ENCODE results near the gene FBXO30. TPM values are rescaled to one million over a fixed set of nuclear protein-coding genes. Genes with fewer than 3 reads are reported as not detected.

Gene FBXO30
- total RNA-seq, 2 donors from 2014 or later, result 3.6 to 4.8 TPM

DNA sequence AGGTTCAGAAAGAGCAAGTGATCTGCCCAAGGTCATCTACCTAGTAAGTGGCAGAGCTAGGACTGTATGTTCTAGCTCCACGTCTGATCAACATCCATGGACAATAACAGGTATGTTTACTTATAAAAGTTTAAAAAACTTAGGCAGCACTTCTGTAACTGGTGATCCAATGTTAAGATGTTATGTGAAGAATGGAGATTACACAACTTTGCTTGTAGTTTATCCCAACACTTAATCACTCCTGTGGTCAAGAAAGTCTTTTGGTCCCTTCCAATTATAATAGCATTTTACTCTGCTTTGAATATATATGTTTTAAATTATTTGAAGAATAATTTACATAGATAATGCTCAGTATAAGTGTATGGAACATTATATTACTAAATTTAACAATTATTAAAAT, 4.8 kb downstream of the FBXO30 start:
- Mint-ChIP-seq H3K4me3 (no peak overlapping the region), H3K27me3 (no peaks in the 10 kb centered on the region), H3K36me3 (ENCODE audit: low read depth) (peaks cover 21% of the 10 kb centered on the region), H3K27ac (no peak overlapping the region), H3K4me1 (peaks cover 10% of the 10 kb centered on the region), H3K9me3 (no peaks in the 10 kb centered on the region)
- ATAC-seq (replicated peaks), result no peak

DNA sequence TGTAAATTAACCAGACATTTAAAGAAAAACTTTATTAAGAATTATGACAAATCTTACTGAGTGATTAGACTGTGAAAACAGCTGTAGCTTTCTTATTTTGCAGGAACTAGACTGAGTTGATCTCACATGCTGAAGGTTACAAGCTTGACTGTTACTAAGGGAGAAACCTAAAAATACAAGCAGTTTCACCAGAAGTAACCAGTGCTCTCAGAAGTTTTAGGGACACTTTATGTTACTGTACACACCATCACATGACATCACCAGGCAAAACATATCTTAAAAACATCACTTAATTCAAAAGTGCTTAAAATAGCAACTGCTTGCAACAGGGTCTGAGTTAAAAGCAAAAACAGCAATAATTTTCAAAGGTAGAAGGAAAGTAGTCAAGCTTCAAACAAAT, 5.4 kb downstream of the FBXO30 start:
- no peak for ATAC-seq (replicated peaks)
- H3K9me3 Mint-ChIP-seq, result no peaks in the 10 kb centered on the region
- H3K27ac Mint-ChIP-seq, result no peak overlapping the region
- no peak overlapping the region for H3K4me3 Mint-ChIP-seq
- H3K4me1 Mint-ChIP-seq, result peaks cover 10% of the 10 kb centered on the region
- H3K36me3 Mint-ChIP-seq (ENCODE audit: low read depth), result peaks cover 27% of the 10 kb centered on the region
- no peaks in the 10 kb centered on the region for H3K27me3 Mint-ChIP-seq

DNA sequence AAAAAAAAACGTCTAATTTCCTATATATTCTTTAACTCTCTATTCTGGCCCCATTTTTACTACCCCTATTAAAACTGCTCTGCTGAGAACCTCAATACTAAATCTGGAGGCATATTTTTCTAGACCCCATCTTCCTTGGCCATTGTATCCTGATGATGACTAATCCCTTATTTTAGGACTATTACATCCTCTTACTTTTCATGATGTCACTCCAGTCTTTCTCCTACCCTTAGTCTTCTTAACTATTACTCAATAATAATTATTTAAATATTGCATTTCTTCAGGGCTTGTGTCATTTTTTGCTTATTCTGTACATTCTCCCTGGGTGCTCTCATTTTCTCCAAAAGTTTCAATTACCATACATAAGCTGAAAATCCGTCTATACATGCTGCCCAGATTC, 6.4 kb downstream of the FBXO30 start:
- no peak overlapping the region for H3K4me3 Mint-ChIP-seq
- H3K4me1 Mint-ChIP-seq, result peaks cover 10% of the 10 kb centered on the region
- H3K9me3 Mint-ChIP-seq, result no peaks in the 10 kb centered on the region
- H3K27me3 Mint-ChIP-seq, result no peaks in the 10 kb centered on the region
- no peak overlapping the region for H3K27ac Mint-ChIP-seq
- no peak for ATAC-seq (replicated peaks)
- peaks cover 35% of the 10 kb centered on the region for H3K36me3 Mint-ChIP-seq (ENCODE audit: low read depth)

DNA sequence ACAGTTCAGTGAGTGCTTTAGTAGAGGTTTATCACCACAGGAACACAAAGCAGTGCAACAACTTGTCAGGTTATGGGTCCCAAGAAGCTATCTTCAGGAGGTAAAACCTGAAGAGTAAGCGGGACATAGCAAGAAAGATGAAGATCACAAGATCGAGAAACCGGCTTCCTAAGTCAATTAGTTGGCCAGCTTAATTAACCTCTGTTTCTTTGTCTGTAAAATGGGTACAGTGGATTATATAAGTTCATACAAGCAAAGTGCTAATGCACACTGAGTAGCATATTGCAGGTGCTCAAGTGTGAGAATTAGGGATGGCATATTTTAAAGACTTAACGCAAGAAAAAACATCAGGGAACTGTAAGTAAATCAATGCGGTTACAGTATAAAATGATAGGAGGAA, 12.5 kb downstream of the FBXO30 start:
- no peaks in the 10 kb centered on the region for H3K9me3 Mint-ChIP-seq
- H3K27ac Mint-ChIP-seq, result no peak overlapping the region
- no peak overlapping the region for H3K4me3 Mint-ChIP-seq
- H3K27me3 Mint-ChIP-seq, result no peaks in the 10 kb centered on the region
- peaks cover 74% of the 10 kb centered on the region for H3K36me3 Mint-ChIP-seq (ENCODE audit: low read depth)
- peaks cover 5% of the 10 kb centered on the region for H3K4me1 Mint-ChIP-seq
- ATAC-seq (replicated peaks), result no peak

DNA sequence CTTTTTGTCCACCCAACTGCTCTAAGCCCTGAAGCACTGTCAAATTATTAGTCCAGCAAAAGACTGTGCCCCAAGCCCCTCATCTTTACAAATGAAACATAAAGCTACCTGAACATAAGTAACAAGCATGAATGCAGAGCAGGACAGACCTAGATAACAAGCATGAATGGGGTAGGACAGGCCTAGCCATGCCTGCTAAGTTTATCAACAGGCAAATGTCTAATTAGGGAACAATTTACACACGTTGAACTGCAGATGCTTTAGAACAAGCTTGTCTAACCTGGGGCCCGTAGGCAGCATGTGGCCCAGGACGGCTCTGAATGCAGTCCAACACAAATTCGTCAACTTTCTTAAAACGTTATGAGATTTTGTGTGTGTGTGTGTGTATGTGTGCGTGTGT, 13.6 kb downstream of the FBXO30 start:
- Mint-ChIP-seq H3K27me3 (no peaks in the 10 kb centered on the region), H3K36me3 (ENCODE audit: low read depth) (peaks cover 71% of the 10 kb centered on the region), H3K9me3 (no peaks in the 10 kb centered on the region), H3K27ac (no peak overlapping the region), H3K4me1 (peaks cover 5% of the 10 kb centered on the region), H3K4me3 (no peak overlapping the region)
- no peak for ATAC-seq (replicated peaks)

DNA sequence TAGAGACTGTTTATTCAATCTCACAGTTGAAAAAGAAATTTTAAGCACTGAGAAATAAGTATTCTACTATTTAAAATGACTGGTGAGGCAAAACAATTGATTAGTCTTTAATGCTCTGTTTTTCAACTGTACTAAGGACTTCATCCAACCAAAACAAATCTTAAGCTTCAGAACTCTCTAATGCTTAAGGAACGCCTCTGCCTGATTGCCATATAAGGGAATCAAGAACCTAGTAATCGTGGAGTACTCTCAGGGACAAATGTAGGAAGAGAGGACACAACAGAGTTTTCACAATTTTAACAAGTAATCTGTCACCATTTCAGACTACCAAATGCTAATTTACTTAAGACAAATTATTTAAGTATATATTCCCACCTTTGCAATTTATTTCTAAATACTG, 16.1 kb downstream of the FBXO30 start:
- Mint-ChIP-seq H3K27me3 (no peaks in the 10 kb centered on the region), H3K27ac (no peak overlapping the region), H3K9me3 (no peaks in the 10 kb centered on the region), H3K4me1 (no peaks in the 10 kb centered on the region), H3K36me3 (ENCODE audit: low read depth) (peaks cover 46% of the 10 kb centered on the region), H3K4me3 (no peak overlapping the region)
- no peak for ATAC-seq (replicated peaks)

DNA sequence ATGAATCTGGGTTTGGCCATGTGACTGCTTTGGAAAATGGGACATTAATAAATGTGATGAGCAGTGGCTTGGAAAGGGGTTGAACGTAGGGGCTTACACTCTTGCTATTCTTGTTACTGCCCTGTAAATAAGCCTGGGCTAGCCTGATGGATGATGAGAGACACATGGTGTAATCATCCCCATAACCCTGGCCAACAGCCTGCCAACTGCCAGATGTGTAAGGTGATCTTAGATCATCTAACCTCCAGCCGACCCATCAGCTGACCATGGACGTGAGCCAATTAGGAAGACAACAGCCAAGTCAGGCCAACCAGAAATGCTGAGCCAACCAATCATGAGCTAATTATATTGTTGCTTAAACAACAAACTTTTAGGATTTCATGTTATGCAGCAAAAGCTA, 25.2 kb downstream of the FBXO30 start:
- Mint-ChIP-seq H3K36me3 (ENCODE audit: low read depth) (peaks cover 13% of the 10 kb centered on the region), H3K9me3 (peaks cover 4% of the 10 kb centered on the region), H3K27ac (no peak overlapping the region), H3K4me3 (no peak overlapping the region), H3K4me1 (no peaks in the 10 kb centered on the region), H3K27me3 (no peaks in the 10 kb centered on the region)
- ATAC-seq (replicated peaks), result no peak

DNA sequence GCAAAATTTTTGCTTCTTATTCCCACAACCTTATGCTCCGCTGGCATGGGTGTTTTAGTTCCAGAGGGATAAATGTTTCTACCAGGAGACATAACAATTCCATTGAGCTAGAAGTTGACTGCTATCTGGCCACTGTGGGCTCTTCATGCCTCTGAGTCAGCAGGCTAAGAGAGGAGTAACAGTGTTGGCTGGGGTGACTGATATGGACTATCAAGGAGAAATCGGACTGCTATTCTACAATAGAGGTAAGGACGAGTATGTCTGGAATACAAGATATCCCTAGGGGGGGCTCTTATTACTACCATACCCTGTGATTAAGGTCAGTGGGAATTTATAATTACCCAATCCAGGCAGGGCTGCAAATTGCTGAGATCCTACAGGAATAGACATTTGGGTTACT, 26.9 kb downstream of the FBXO30 start:
- Mint-ChIP-seq H3K27ac (no peak overlapping the region), H3K9me3 (peaks cover 8% of the 10 kb centered on the region), H3K36me3 (ENCODE audit: low read depth) (peaks cover 7% of the 10 kb centered on the region), H3K4me1 (no peaks in the 10 kb centered on the region), H3K27me3 (no peaks in the 10 kb centered on the region), H3K4me3 (no peak overlapping the region)
- no peak for ATAC-seq (replicated peaks)

DNA sequence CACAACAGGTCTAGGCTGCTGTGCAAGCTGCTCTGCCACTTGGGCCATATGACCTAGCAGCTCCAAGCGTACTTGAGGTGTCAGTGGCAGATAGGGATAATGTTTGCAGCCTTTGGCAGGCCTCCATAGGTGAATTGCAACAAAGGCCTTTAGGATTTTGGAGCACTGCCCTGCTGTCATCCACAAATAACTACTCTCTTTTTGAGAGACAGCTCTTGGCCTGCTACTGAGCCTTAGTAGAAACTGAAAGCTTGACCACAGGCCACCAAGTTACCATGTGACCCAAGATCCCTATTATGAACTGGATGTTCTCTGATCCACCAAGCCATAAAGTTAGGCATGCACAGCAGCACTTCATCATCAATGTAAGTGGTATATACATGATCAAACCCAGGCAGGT, 29.9 kb downstream of the FBXO30 start:
- H3K36me3 Mint-ChIP-seq (ENCODE audit: low read depth), result no peaks in the 10 kb centered on the region
- H3K27ac Mint-ChIP-seq, result no peak overlapping the region
- ATAC-seq (replicated peaks), result no peak
- H3K4me3 Mint-ChIP-seq, result no peak overlapping the region
- no peaks in the 10 kb centered on the region for H3K4me1 Mint-ChIP-seq
- no peaks in the 10 kb centered on the region for H3K27me3 Mint-ChIP-seq
- H3K9me3 Mint-ChIP-seq, result peaks cover 7% of the 10 kb centered on the region

DNA sequence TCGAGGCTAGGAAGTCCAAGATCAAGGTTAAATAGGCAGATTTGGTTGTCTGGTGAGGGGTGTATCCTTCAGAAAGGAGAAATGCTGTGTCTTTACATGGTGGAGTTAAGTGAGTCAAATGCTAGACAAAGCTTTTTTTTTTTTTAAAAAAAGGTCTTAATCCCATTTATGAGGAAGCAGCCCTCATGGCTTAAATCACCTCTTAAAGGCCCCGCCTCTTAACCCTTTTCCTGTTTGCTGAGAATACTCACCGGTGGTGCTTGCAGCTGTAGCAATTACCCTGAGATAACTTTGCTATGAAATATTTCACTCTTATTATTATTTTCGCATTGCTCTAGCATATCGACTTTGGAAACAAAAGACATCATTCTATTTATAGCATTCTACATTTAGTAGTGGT, 30.8 kb downstream of the FBXO30 start:
- H3K36me3 Mint-ChIP-seq (ENCODE audit: low read depth), result no peaks in the 10 kb centered on the region
- H3K27me3 Mint-ChIP-seq, result no peaks in the 10 kb centered on the region
- H3K4me1 Mint-ChIP-seq, result no peaks in the 10 kb centered on the region
- H3K9me3 Mint-ChIP-seq, result peaks cover 8% of the 10 kb centered on the region
- ATAC-seq (replicated peaks), result no peak
- H3K27ac Mint-ChIP-seq, result no peak overlapping the region
- H3K4me3 Mint-ChIP-seq, result no peak overlapping the region

DNA sequence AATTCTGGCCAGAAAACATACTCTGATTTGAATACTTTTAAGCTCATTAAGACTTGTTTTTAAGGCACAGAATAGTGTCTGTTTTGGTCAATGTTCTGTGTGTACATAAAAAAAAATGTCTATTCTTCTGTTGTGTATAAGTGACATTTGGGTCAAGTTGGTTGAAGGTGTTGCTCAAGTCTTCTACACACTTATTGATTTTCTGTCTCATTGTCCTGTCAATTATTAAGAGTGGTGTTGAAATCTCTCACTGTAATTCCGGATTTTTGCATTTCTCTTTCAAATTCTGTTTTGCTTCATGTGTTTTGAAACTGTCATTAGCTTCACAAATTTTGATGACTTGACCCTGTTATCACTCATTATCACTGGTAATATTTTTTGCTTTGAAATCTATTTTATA, 41.7 kb downstream of the FBXO30 start:
- H3K36me3 Mint-ChIP-seq (ENCODE audit: low read depth), result no peaks in the 10 kb centered on the region
- ATAC-seq (replicated peaks), result no peak
- H3K9me3 Mint-ChIP-seq, result no peaks in the 10 kb centered on the region
- no peaks in the 10 kb centered on the region for H3K4me1 Mint-ChIP-seq
- H3K4me3 Mint-ChIP-seq, result no peak overlapping the region
- no peak overlapping the region for H3K27ac Mint-ChIP-seq
- no peaks in the 10 kb centered on the region for H3K27me3 Mint-ChIP-seq

DNA sequence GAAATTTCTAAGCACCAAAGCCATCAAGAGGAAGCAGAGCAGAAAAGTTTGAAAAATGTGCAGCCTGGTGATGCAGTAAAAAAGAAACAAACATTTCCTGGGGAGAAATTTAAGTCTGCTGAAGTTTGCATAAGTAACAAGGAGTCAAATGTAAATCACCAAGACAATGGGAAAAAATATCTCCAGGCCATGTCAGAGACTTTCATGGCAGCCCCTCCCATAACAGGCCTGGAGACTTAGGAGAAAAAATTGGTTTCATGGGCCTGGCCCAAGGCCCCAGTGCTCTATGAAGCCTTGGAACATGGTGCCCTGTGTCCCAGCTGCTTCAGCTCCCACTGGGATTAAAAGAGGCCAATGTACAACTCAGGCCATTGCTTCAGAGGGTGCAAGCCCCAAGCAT, 49.1 kb downstream of the FBXO30 start:
- Mint-ChIP-seq H3K4me1 (no peaks in the 10 kb centered on the region), H3K27ac (no peak overlapping the region), H3K4me3 (no peak overlapping the region), H3K27me3 (no peaks in the 10 kb centered on the region), H3K36me3 (ENCODE audit: low read depth) (no peaks in the 10 kb centered on the region), H3K9me3 (no peaks in the 10 kb centered on the region)
- ATAC-seq (replicated peaks), result no peak

DNA sequence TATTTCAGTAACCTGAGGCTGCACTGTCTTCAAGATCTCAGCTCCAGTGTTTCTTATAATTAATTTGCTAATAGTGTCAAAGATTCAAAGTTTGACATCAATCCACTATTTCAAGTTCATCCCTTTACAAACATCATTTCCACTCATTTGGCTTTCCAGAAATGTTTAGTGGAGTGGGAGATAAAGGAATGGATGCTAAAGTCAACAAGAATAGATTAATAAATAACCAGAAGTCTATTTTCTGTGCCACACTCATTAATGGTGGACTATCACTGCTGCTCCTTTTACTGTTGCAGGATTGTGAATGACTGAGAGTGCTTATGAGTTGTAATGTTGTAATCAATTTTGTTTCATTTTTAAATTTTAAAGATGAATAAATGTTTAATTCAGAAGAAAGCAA, 50.9 kb downstream of the FBXO30 start:
- ATAC-seq (replicated peaks), result no peak
- Mint-ChIP-seq H3K27me3 (no peaks in the 10 kb centered on the region), H3K36me3 (ENCODE audit: low read depth) (no peaks in the 10 kb centered on the region), H3K27ac (no peak overlapping the region), H3K4me3 (no peak overlapping the region), H3K4me1 (no peaks in the 10 kb centered on the region), H3K9me3 (no peaks in the 10 kb centered on the region)

DNA sequence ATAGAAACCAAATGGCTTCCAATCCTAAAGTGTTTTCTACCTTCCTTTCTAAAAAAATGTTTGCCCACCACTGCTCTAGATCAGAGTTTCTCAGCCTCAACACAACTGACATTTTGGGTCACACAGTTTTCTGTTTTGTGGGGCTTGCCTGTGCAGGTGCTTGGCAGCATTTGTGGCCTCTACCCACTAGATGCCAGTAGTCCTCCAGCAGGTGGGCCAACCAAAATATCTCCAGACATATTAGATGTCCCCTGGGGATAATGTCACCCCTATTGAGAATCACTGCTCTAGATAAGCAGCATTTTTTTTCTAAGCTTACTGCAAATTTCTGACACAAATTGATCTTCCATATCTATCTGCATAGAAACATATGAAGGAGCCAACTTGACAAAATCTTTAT, 53.0 kb downstream of the FBXO30 start:
- no peaks in the 10 kb centered on the region for H3K27me3 Mint-ChIP-seq
- H3K4me1 Mint-ChIP-seq, result no peaks in the 10 kb centered on the region
- ATAC-seq (replicated peaks), result no peak
- no peaks in the 10 kb centered on the region for H3K9me3 Mint-ChIP-seq
- no peak overlapping the region for H3K4me3 Mint-ChIP-seq
- H3K27ac Mint-ChIP-seq, result no peak overlapping the region
- no peaks in the 10 kb centered on the region for H3K36me3 Mint-ChIP-seq (ENCODE audit: low read depth)

DNA sequence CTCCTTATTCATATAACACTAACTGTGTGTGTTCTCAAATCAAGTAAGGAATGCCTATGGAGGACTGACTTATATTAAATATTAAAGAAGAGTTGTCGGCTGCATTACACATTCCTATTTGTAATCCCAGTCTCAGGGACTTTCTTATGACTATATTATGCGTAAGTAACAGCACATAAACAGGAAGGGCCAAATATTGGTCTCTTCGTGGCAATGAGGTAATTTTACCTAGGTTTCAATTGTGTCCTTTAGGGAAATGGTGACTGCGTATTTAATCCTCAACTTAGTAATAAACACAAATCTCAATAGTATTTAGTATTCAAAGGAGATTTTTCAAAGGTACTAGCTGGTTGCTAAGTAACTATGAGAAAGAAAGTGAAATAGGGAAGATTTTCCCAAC, 56.5 kb downstream of the FBXO30 start:
- Mint-ChIP-seq H3K27ac (no peak overlapping the region), H3K27me3 (no peaks in the 10 kb centered on the region), H3K4me3 (no peak overlapping the region), H3K36me3 (ENCODE audit: low read depth) (no peaks in the 10 kb centered on the region), H3K4me1 (no peaks in the 10 kb centered on the region), H3K9me3 (no peaks in the 10 kb centered on the region)
- ATAC-seq (replicated peaks), result no peak

DNA sequence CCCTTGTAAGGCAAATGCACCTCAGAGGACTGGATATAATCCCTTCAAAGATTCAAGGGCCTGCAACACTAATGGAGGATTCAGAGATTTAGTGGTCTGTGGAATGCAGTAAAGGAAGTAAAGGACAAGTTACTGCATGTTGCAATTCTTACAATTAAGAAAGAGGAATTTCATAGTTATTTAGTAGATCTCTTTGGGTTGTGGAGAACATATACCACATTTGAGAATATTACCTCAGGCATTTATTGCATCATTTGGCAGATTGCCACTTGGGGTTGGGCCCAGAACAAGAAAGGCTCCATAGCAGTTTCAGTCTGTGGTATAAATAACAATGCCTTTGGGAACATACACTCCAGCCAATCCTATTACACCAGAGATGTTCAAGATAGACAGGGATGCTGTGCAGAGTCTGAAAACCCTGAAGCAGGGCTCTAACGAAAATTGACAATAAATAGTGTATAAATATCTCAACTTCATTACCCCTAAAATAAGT, 58.4 kb downstream of the FBXO30 start:
- no peaks in the 10 kb centered on the region for H3K36me3 Mint-ChIP-seq (ENCODE audit: low read depth)
- H3K4me1 Mint-ChIP-seq, result no peaks in the 10 kb centered on the region
- no peak overlapping the region for H3K27ac Mint-ChIP-seq
- no peak overlapping the region for H3K4me3 Mint-ChIP-seq
- H3K9me3 Mint-ChIP-seq, result no peaks in the 10 kb centered on the region
- no peaks in the 10 kb centered on the region for H3K27me3 Mint-ChIP-seq
- ATAC-seq (replicated peaks), result no peak

Data from activated T-helper 17 cell treated with anti-CD3 and anti-CD28 coated beads, Interleukin-2, amount 50 U/mL, for 72 hours (primary cell).